Panc1 (cell line): Measurements from ENCODE around the gene SPINK6.

Source experiments
- POLR2AphosphoS5 ChIP-seq: IDR thresholded peaks from 2 replicates; pipeline ENCODE4 v1.6.1; 2012; ENCODE audit warnings: mild to moderate bottlenecking, low read depth, low read length, moderate library complexity
- TF ChIP-seq, protein P1 (sequence below): fragments of 450-650 bp; IDR thresholded peaks from 2 replicates; pipeline ENCODE4 v1.5.1; 2017; ENCODE audit warnings: mild to moderate bottlenecking
- TF ChIP-seq, protein P2 (sequence below), 2 experiments: IDR thresholded peaks; 2 replicates each; pipeline ENCODE4 v1.6.1; 2011 to 2012; ENCODE audit warnings: low read depth in 2 of 2, control low read depth in 1 of 2, low read length in 1 of 2, mild to moderate bottlenecking in 1 of 2, moderate library complexity in 1 of 2; ENCODE audit not compliant: insufficient read depth in 1 of 2

DNA sequence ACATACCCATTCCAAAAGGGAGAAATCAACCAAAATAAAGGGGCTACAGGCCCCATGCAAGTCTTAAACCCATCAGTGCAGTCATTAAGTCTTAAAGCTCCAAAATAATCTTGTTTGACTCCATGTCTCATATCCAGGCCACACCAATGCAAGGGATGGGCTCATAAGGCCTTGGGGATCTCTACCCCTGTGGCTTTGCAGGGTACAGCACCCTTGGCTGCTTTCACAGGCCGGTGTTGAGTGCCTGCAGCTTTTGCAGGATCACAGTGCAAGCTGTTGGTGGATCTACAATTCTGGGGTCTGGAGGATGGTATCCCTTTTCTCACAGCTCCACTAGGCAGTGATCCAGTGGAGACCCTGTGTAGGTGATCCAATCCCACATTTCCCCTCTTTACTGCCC, 39.5 kb upstream of the SPINK6 start:
- TF ChIP-seq, protein P1, sequence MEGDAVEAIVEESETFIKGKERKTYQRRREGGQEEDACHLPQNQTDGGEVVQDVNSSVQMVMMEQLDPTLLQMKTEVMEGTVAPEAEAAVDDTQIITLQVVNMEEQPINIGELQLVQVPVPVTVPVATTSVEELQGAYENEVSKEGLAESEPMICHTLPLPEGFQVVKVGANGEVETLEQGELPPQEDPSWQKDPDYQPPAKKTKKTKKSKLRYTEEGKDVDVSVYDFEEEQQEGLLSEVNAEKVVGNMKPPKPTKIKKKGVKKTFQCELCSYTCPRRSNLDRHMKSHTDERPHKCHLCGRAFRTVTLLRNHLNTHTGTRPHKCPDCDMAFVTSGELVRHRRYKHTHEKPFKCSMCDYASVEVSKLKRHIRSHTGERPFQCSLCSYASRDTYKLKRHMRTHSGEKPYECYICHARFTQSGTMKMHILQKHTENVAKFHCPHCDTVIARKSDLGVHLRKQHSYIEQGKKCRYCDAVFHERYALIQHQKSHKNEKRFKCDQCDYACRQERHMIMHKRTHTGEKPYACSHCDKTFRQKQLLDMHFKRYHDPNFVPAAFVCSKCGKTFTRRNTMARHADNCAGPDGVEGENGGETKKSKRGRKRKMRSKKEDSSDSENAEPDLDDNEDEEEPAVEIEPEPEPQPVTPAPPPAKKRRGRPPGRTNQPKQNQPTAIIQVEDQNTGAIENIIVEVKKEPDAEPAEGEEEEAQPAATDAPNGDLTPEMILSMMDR: no peak
- TF ChIP-seq, protein P2, sequence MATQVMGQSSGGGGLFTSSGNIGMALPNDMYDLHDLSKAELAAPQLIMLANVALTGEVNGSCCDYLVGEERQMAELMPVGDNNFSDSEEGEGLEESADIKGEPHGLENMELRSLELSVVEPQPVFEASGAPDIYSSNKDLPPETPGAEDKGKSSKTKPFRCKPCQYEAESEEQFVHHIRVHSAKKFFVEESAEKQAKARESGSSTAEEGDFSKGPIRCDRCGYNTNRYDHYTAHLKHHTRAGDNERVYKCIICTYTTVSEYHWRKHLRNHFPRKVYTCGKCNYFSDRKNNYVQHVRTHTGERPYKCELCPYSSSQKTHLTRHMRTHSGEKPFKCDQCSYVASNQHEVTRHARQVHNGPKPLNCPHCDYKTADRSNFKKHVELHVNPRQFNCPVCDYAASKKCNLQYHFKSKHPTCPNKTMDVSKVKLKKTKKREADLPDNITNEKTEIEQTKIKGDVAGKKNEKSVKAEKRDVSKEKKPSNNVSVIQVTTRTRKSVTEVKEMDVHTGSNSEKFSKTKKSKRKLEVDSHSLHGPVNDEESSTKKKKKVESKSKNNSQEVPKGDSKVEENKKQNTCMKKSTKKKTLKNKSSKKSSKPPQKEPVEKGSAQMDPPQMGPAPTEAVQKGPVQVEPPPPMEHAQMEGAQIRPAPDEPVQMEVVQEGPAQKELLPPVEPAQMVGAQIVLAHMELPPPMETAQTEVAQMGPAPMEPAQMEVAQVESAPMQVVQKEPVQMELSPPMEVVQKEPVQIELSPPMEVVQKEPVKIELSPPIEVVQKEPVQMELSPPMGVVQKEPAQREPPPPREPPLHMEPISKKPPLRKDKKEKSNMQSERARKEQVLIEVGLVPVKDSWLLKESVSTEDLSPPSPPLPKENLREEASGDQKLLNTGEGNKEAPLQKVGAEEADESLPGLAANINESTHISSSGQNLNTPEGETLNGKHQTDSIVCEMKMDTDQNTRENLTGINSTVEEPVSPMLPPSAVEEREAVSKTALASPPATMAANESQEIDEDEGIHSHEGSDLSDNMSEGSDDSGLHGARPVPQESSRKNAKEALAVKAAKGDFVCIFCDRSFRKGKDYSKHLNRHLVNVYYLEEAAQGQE (IDR thresholded peaks at IDR 0.05; ENCODE audit: insufficient read depth in 1 of 2, low read depth in 2 of 2, low read length in 1 of 2): no peak
- no peak for TF ChIP-seq POLR2AphosphoS5
